Renal cortical epithelial cell (primary cell): Measurements from ENCODE around the gene IQCH. TPM values are rescaled to one million over a fixed set of nuclear protein-coding genes. Genes with fewer than 3 reads are reported as not detected.
"Not testable (repeated sequence)": the region's sequence is repeated elsewhere in the genome, so short reads cannot be mapped to it uniquely, and the experiment has no call there.

Experiments
- DNase-seq: peaks from one replicate; pipeline ENCODE4 v3.0.0-alpha.2; 2011; ENCODE audit warnings: low read depth
- total RNA-seq: library from RNA; depleted of rRNA; stranded (reverse); fragments of >200 nt; gene quantifications from 2 replicates; pipeline ENCODE4 v1.2.3, GENCODE V29; 2014

The IQCH gene
- total RNA-seq, 1 donor from 2014 or later = 14.0 TPM

GRCh38 chr15:67436351-67437250 lies 182.0 kb downstream of the IQCH start:
- DNase-seq = not testable (repeated sequence)

GRCh38 chr15:67444100-67444499 lies 189.5 kb downstream of the IQCH start:
- peak; percentile 24 for DNase-seq

- DNase-seq = no peak
These were observed 191.9 kb downstream of the IQCH start for GRCh38 chr15:67446449-67446848.

GRCh38 chr15:67448372-67448771 lies 193.8 kb downstream of the IQCH start:
- not testable (repeated sequence) for DNase-seq

- not testable (repeated sequence) for DNase-seq
These were observed 199.1 kb downstream of the IQCH start for GRCh38 chr15:67453703-67454102.

GRCh38 chr15:67456677-67457529 lies 202.3 kb downstream of the IQCH start:
- DNase-seq = peak; percentile 29

GRCh38 chr15:67458331-67459029 lies 203.9 kb downstream of the IQCH start:
- no peak for DNase-seq

GRCh38 chr15:67460521-67460920 lies 205.9 kb downstream of the IQCH start:
- DNase-seq = no peak

- DNase-seq = no peak
These were observed 207.1 kb downstream of the IQCH start for GRCh38 chr15:67461735-67462134.

GRCh38 chr15:67462875-67463274 lies 208.3 kb downstream of the IQCH start:
- no peak for DNase-seq

- DNase-seq = no peak
These were observed 208.9 kb downstream of the IQCH start for GRCh38 chr15:67463488-67463887.

- DNase-seq = no peak
These were observed 210.8 kb downstream of the IQCH start for GRCh38 chr15:67465196-67465952.

GRCh38 chr15:67468416-67468815 lies 213.8 kb downstream of the IQCH start:
- no peak for DNase-seq

- DNase-seq = no peak
These were observed 215.1 kb downstream of the IQCH start for GRCh38 chr15:67469680-67470079.

- peak; percentile 14 for DNase-seq
These were observed 218.4 kb downstream of the IQCH start for GRCh38 chr15:67472957-67473356.

- no peak for DNase-seq
These were observed 220.0 kb downstream of the IQCH start for GRCh38 chr15:67474405-67475110.

- DNase-seq = no peak
These were observed 225.4 kb downstream of the IQCH start for GRCh38 chr15:67479781-67480505.

- DNase-seq = no peak
These were observed 226.2 kb downstream of the IQCH start for GRCh38 chr15:67480741-67481140.

GRCh38 chr15:67481680-67482079 lies 227.1 kb downstream of the IQCH start:
- no peak for DNase-seq

- no peak for DNase-seq
These were observed 241.0 kb downstream of the IQCH start for GRCh38 chr15:67495585-67495984.
